ENCODE measurements around the gene KAZN. TPM values are rescaled to one million over a fixed set of nuclear protein-coding genes. Genes with fewer than 3 reads are reported as not detected.

The KAZN gene
- polyA plus RNA-seq, 1 donor from 2014 or later, result 20.6 TPM

DNA sequence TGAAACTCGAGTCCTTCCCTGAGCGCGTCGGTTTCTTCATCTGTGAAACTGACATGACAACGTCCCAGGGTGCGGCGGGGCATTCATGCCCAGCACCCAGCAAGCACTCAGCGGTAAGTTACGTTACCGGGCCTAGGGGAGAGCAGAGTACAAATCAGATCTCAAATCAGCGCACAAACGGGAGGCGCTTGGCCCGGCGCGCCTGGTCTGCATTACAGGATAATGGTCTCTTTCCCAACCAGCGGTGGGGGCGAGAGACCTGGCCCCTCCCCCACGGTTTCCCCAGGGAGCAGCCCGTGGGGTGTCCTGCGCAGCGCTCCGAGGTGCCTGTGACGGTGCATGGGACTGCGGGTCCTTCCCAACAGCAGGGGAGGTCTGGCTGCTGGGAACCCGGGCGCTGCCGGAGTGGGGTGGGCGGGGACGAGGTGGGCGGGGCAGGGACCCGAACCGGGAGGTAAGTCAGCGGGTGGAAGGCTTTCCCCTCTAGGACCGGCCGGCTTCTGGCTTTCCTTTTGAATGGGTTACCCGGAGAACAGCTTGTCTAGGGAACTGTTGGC is 556.1 kb downstream of the KAZN start:
- Histone ChIP-seq H3K9ac (ENCODE audit: low read length) (no peak overlapping the region), H3K9me3 (ENCODE audit: low read length) (no peaks in the 10 kb centered on the region), H3K79me2 (replicated peaks; ENCODE audit: insufficient read depth, low read length) (no peaks in the 10 kb centered on the region), H4K20me1 (ENCODE audit: insufficient read depth) (no peaks in the 10 kb centered on the region), H2AFZ (ENCODE audit: low read depth, low read length) (no peak overlapping the region), H3K36me3 (ENCODE audit: insufficient read depth, low read length) (no peaks in the 10 kb centered on the region), H3K27ac (ENCODE audit: low read length) (no peak overlapping the region), H3K4me3 (ENCODE audit: low read length) (peak overlapping the region; percentile 83), H3K27me3 (ENCODE audit: insufficient read depth, low read depth, low read length) (peaks cover 33% of the 10 kb centered on the region), H3K9me2 (ENCODE audit: insufficient read depth, low read length) (no peaks in the 10 kb centered on the region), H3F3A (ENCODE audit: insufficient read depth, low read length, poor library complexity, severe bottlenecking) (no peaks in the 10 kb centered on the region), H3K4me2 (ENCODE audit: low read length) (no peak overlapping the region)
- TF ChIP-seq, protein P1, sequence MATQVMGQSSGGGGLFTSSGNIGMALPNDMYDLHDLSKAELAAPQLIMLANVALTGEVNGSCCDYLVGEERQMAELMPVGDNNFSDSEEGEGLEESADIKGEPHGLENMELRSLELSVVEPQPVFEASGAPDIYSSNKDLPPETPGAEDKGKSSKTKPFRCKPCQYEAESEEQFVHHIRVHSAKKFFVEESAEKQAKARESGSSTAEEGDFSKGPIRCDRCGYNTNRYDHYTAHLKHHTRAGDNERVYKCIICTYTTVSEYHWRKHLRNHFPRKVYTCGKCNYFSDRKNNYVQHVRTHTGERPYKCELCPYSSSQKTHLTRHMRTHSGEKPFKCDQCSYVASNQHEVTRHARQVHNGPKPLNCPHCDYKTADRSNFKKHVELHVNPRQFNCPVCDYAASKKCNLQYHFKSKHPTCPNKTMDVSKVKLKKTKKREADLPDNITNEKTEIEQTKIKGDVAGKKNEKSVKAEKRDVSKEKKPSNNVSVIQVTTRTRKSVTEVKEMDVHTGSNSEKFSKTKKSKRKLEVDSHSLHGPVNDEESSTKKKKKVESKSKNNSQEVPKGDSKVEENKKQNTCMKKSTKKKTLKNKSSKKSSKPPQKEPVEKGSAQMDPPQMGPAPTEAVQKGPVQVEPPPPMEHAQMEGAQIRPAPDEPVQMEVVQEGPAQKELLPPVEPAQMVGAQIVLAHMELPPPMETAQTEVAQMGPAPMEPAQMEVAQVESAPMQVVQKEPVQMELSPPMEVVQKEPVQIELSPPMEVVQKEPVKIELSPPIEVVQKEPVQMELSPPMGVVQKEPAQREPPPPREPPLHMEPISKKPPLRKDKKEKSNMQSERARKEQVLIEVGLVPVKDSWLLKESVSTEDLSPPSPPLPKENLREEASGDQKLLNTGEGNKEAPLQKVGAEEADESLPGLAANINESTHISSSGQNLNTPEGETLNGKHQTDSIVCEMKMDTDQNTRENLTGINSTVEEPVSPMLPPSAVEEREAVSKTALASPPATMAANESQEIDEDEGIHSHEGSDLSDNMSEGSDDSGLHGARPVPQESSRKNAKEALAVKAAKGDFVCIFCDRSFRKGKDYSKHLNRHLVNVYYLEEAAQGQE (IDR thresholded peaks at IDR 0.05; ENCODE audit: borderline replicate concordance), result no peak
- TF ChIP-seq MXI1 (conservative IDR thresholded peaks at IDR 0.05; ENCODE audit: poor library complexity, severe bottlenecking) (no peak), EZH2 (IDR thresholded peaks at IDR 0.05; ENCODE audit: borderline replicate concordance, insufficient read depth, low read length, poor library complexity, severe bottlenecking) (no peak), TAF1 (IDR thresholded peaks at IDR 0.05; ENCODE audit: low read depth) (no peak), POLR2AphosphoS5 (IDR thresholded peaks at IDR 0.05) (no peak), SMC3 (conservative IDR thresholded peaks at IDR 0.05; ENCODE audit: poor library complexity) (no peak)

DNA sequence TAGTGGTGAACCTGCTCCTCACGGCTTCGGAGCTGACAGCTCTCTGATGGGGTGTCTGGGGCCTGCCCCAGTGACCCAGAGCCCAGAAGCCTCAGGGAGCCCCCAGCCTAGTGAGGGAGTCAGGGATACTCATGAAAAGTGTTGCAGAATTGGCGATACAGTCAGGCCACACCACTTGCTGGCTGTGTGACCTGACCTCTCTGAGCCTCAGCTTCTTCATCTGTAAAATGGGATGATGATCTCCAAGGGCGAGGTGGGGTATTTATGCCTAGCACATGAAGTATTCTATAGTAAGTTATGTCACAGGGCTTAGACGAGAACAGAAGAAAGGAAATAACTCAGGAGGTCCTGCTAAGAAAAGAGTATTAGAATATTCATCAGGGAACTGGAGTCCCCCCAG is 556.7 kb downstream of the KAZN start:
- no peak overlapping the region for H3K27ac ChIP-seq (ENCODE audit: low read length)
- no peaks in the 10 kb centered on the region for H4K20me1 ChIP-seq (ENCODE audit: insufficient read depth)
- no peak overlapping the region for H2AFZ ChIP-seq (ENCODE audit: low read depth, low read length)
- no peaks in the 10 kb centered on the region for H3K79me2 ChIP-seq (replicated peaks; ENCODE audit: insufficient read depth, low read length)
- H3K4me3 ChIP-seq (ENCODE audit: low read length), result no peak overlapping the region
- H3K9me2 ChIP-seq (ENCODE audit: insufficient read depth, low read length), result no peaks in the 10 kb centered on the region
- H3K4me2 ChIP-seq (ENCODE audit: low read length), result no peak overlapping the region
- H3K27me3 ChIP-seq (ENCODE audit: insufficient read depth, low read depth, low read length), result peaks cover 33% of the 10 kb centered on the region
- TF ChIP-seq RAD21 (conservative IDR thresholded peaks at IDR 0.05), result no peak
- TF ChIP-seq EP300 (conservative IDR thresholded peaks at IDR 0.05; ENCODE audit: poor library complexity, severe bottlenecking), result no peak
- no peaks in the 10 kb centered on the region for H3K9me3 ChIP-seq (ENCODE audit: low read length)
- no peaks in the 10 kb centered on the region for H3K36me3 ChIP-seq (ENCODE audit: insufficient read depth, low read length)
- no peak overlapping the region for H3K9ac ChIP-seq (ENCODE audit: low read length)
- H3F3A ChIP-seq (ENCODE audit: insufficient read depth, low read length, poor library complexity, severe bottlenecking), result no peaks in the 10 kb centered on the region

DNA sequence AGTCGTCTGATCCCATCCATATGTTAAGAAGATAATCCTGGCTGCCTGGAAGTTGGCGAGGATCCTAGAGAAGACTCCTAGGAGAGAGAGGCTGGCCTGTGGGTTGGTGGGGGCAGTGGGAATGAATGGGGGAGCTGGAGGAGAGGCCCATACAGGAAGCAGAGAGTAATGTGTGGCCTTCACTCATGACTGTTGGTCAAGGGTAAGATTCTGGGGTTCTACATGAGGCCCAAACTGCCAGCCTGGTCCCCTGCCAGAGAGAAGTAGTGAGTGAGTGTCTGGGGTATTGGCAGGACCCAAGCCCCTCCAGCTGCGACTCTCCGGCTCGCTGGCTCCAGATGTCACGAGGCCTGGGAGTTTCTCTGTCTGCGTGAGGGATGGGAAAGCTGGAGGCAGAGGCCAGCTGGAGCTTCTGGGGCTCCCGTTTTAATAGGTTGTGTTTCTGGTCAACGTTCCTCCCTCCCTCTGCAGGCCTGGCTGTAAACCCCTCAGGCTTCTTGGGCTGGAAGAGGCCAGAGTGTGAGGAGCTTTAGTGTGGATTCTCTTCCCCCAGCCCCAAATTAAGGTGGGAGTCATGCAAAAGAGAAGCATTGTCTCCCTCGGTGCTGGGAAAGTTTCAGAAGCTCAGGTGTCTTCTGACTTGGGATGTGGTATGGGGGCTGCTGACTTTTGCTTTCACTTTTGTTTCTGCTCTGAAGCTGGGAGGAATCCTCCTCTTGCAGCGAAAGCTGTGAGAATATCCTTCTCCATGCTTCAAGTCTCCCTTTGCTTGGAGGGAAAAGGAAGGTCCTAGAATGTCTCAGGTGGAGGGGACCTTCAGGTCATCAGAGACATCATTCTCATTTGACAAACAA is 557.6 kb downstream of the KAZN start:
- Histone ChIP-seq H3K9me2 (ENCODE audit: insufficient read depth, low read length) (no peaks in the 10 kb centered on the region), H4K20me1 (ENCODE audit: insufficient read depth) (no peaks in the 10 kb centered on the region), H2AFZ (ENCODE audit: low read depth, low read length) (no peak overlapping the region), H3K27me3 (ENCODE audit: insufficient read depth, low read depth, low read length) (peaks cover 28% of the 10 kb centered on the region), H3K9ac (ENCODE audit: low read length) (no peak overlapping the region), H3K27ac (ENCODE audit: low read length) (no peak overlapping the region), H3K79me2 (replicated peaks; ENCODE audit: insufficient read depth, low read length) (no peaks in the 10 kb centered on the region), H3K36me3 (ENCODE audit: insufficient read depth, low read length) (no peaks in the 10 kb centered on the region), H3K4me2 (ENCODE audit: low read length) (no peak overlapping the region), H3K4me3 (ENCODE audit: low read length) (no peak overlapping the region), H3K9me3 (ENCODE audit: low read length) (no peaks in the 10 kb centered on the region), H3F3A (ENCODE audit: insufficient read depth, low read length, poor library complexity, severe bottlenecking) (no peaks in the 10 kb centered on the region)
- TF ChIP-seq SMC3 (conservative IDR thresholded peaks at IDR 0.05; ENCODE audit: poor library complexity) (no peak), EP300 (conservative IDR thresholded peaks at IDR 0.05; ENCODE audit: poor library complexity, severe bottlenecking) (no peak), MXI1 (conservative IDR thresholded peaks at IDR 0.05; ENCODE audit: poor library complexity, severe bottlenecking) (no peak), EZH2 (IDR thresholded peaks at IDR 0.05; ENCODE audit: borderline replicate concordance, insufficient read depth, low read length, poor library complexity, severe bottlenecking) (no peak), TAF1 (IDR thresholded peaks at IDR 0.05; ENCODE audit: low read depth) (no peak), RAD21 (conservative IDR thresholded peaks at IDR 0.05) (no peak), POLR2AphosphoS5 (IDR thresholded peaks at IDR 0.05) (no peak)
- TF ChIP-seq, protein P2, sequence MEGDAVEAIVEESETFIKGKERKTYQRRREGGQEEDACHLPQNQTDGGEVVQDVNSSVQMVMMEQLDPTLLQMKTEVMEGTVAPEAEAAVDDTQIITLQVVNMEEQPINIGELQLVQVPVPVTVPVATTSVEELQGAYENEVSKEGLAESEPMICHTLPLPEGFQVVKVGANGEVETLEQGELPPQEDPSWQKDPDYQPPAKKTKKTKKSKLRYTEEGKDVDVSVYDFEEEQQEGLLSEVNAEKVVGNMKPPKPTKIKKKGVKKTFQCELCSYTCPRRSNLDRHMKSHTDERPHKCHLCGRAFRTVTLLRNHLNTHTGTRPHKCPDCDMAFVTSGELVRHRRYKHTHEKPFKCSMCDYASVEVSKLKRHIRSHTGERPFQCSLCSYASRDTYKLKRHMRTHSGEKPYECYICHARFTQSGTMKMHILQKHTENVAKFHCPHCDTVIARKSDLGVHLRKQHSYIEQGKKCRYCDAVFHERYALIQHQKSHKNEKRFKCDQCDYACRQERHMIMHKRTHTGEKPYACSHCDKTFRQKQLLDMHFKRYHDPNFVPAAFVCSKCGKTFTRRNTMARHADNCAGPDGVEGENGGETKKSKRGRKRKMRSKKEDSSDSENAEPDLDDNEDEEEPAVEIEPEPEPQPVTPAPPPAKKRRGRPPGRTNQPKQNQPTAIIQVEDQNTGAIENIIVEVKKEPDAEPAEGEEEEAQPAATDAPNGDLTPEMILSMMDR (IDR thresholded peaks at IDR 0.05; ENCODE audit: poor library complexity, severe bottlenecking), result no peak
- TF ChIP-seq, protein P1 (IDR thresholded peaks at IDR 0.05; ENCODE audit: borderline replicate concordance), result no peak
